T-cell (primary cell): ENCODE measurements around the gene HELZ. TPM values are rescaled to one million over a fixed set of nuclear protein-coding genes. Genes with fewer than 3 reads are reported as not detected.

Source experiments
- ATAC-seq, 4 experiments: fragments of 200-7000 bp in 3 of 4; fragments of 150-1000 bp in 1 of 4; cut with Tn5 transposase; replicated peaks in 1 of 4; 1 replicate in 3 of 4; 2 replicates in 1 of 4; pipeline ENCODE4 v1.10.0; 2021; ENCODE audit warnings: moderate library complexity in 3 of 4, mild to moderate bottlenecking in 2 of 4, moderate number of reproducible peaks in 1 of 4
- CTCF ChIA-PET, 2 donors: fragments of 300-600 bp; sonication (Branson Sonifier 250); formaldehyde crosslinking; loops; one replicate each; lab custom pipeline; 2022; ENCODE audit warnings: antibody characterized with exemption in 2 of 2; lab: Charles Lee
- POLR2A ChIA-PET, 2 donors: fragments of 300-600 bp; sonication (Branson Sonifier 250); formaldehyde crosslinking; loops; one replicate each; lab custom pipeline; 2022; ENCODE audit warnings: antibody characterized with exemption in 2 of 2; lab: Charles Lee
- DNase-seq, 35 experiments: peaks; one replicate each; pipeline versions ENCODE4 v3.0.0 to v3.0.0-alpha.2; 2013 to 2023
- H3K27ac ChIP-seq: one replicate; pipeline ENCODE4 v1.5.1; 2013; ENCODE audit warnings: low read length
- H3K27me3 ChIP-seq, 2 experiments: replicated peaks in 1 of 2; 1 replicate in 1 of 2; 2 replicates in 1 of 2; pipeline versions ENCODE4 v1.6.1 to v1.7.0; 2013; ENCODE audit warnings: low read length in 1 of 2, mixed read lengths in 1 of 2; ENCODE audit not compliant: control insufficient read depth in 2 of 2, insufficient read depth in 2 of 2; ENCODE audit errors: extremely low read depth in 1 of 2
- H3K36me3 ChIP-seq, 2 donors: 1 replicate in 1 of 2; 2 replicates in 1 of 2; pipeline versions ENCODE4 v1.6.1 to v1.7.0; 2013; ENCODE audit warnings: low read length in 1 of 2; ENCODE audit not compliant: control insufficient read depth in 2 of 2, insufficient read depth in 1 of 2; ENCODE audit errors: extremely low read depth in 1 of 2
- H3K4me1 ChIP-seq, 2 experiments: 1 replicate in 1 of 2; 2 replicates in 1 of 2; pipeline versions ENCODE4 v1.6.1 to v1.7.0; 2013; ENCODE audit warnings: low read length in 2 of 2, mixed read lengths in 1 of 2; ENCODE audit not compliant: insufficient read depth in 2 of 2, control insufficient read depth in 1 of 2; ENCODE audit errors: extremely low read depth in 1 of 2
- H3K4me3 ChIP-seq, 2 donors: 1 replicate in 1 of 2; 2 replicates in 1 of 2; pipeline versions ENCODE4 v1.5.1 to v1.7.0; 2013; ENCODE audit warnings: mild to moderate bottlenecking in 2 of 2, low read length in 1 of 2, moderate library complexity in 1 of 2; ENCODE audit not compliant: control insufficient read depth in 1 of 2; ENCODE audit errors: extremely low read depth in 1 of 2
- H3K9me3 ChIP-seq: 2 replicates; pipeline ENCODE4 v1.7.0; 2013
- H3K27ac Mint-ChIP-seq, 2 donors: one replicate each; pipeline ENCODE4 v1.8.0; 2020 to 2021; ENCODE audit warnings: mild to moderate bottlenecking in 2 of 2, mixed read lengths in 2 of 2
- H3K27me3 Mint-ChIP-seq, 2 donors: one replicate each; pipeline ENCODE4 v1.8.0; 2021 to 2022; ENCODE audit warnings: mixed read lengths in 2 of 2
- H3K36me3 Mint-ChIP-seq: one replicate; pipeline ENCODE4 v1.8.0; 2021; ENCODE audit warnings: mixed read lengths
- H3K4me1 Mint-ChIP-seq, 3 donors: one replicate each; pipeline ENCODE4 v1.8.0; 2020 to 2022; ENCODE audit warnings: mixed read lengths in 3 of 3, mild to moderate bottlenecking in 1 of 3
- H3K4me3 Mint-ChIP-seq, 3 donors: one replicate each; pipeline ENCODE4 v1.8.0; 2020 to 2022; ENCODE audit warnings: mild to moderate bottlenecking in 3 of 3, mixed read lengths in 3 of 3, moderate library complexity in 3 of 3
- H3K9me3 Mint-ChIP-seq, 3 donors: one replicate each; pipeline ENCODE4 v1.8.0; 2020 to 2022; ENCODE audit warnings: mixed read lengths in 3 of 3
- WGBS: methylation state at CpG from one replicate; pipeline ENCODE4 v1.1.5; 2013; ENCODE audit warnings: missing lambda C conversion rate; ENCODE audit not compliant: insufficient coverage; 5-methylcytosine and 5-hydroxymethylcytosine counted together
- total RNA-seq, 35 experiments: library from RNA in 6 of 35; stranded (reverse) in 6 of 35; fragments of 120-200 nt in 1 of 35; gene quantifications; one replicate each; pipeline versions ENCODE4 v1.2.1 to v1.2.4 and lab custom pipeline; 2013 to 2026

The HELZ gene
- total RNA-seq, 5 donors from 2014 or later (not counting 1 experiment from before 2014, with no cell fraction given), result 76.0 to 115 (median 91.6) TPM

DNA sequence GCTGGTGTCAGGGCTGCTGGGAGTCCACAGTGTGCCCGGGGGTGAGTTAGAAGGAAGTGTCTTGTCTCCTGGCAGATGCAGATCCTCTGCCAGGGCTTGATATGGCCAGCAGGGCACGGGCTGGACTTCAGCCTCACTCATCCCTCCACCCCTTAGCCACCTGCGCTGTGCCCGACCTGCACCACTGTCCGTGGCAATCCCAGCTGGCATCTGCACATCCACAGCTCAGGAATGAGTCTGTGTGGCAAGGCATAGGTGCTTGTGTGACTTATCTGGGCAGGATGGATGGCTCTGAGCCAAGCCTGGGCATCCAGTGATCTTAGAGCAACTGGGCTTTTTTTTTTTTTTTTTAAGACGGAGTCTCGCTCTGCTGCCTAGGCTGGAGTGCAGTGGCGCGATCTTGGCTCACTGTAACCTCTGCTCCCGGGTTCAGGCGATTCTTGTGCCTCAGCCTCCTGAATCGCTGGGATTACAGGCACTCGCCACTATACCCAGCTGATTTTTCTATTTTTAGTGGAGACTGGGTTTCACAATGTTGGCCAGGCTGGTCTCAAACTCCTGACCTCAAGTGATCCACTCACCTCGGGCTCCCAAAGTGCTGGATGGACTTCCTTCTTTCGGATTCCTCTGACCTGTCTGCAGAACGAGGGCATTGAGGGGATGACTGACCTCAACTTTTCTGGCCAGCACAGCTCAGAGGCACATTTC, 223.1 kb downstream of the HELZ start:
- no peaks in the 10 kb centered on the region for H3K9me3 Mint-ChIP-seq
- no peaks in the 10 kb centered on the region for H3K36me3 ChIP-seq
- H3K4me3 ChIP-seq, result no peak overlapping the region
- DNase-seq, result no peak
- H3K27me3 Mint-ChIP-seq, result peaks cover 3 to 5% of the 10 kb centered on the region in 2 donors
- no peak overlapping the region for H3K27ac ChIP-seq
- H3K4me3 Mint-ChIP-seq, result no peak overlapping the region
- H3K4me1 Mint-ChIP-seq, result no peaks in the 10 kb centered on the region
- H3K4me1 ChIP-seq, result no peaks in the 10 kb centered on the region
- H3K27me3 ChIP-seq, result peaks cover 0 to 27% of the 10 kb centered on the region in 2 experiments
- no peaks in the 10 kb centered on the region for H3K36me3 Mint-ChIP-seq
- H3K27ac Mint-ChIP-seq, result no peak overlapping the region
- ATAC-seq, result no peak
- H3K9me3 ChIP-seq, result no peaks in the 10 kb centered on the region
- WGBS, result 67% methylated on average over 5 of the region's 16 CpGs
- ChIA-PET POLR2A (no interaction called here), CTCF (no interaction called here)

DNA sequence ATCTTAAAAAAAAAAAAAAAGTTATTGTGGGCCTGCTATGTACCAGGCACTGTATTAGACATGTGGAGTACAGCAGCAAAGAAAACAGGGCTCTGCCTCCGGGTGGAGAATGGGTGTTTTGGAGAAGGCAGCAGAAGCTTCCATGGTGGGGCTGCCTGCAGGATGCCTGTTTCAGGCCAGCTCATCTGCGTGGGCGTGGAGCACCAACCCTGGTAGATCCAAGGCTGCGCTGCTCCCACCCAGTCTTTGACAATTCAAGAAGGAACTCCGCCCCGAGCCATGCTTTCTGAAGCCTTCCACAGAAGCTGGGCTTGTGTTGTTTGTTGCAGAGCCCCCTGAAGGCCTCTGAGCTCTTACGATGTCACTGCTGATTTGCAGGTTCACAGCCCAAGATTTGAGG, 223.8 kb downstream of the HELZ start:
- no peaks in the 10 kb centered on the region for H3K36me3 ChIP-seq
- 77% methylated on average over 7 of the region's 7 CpGs for WGBS
- Mint-ChIP-seq H3K9me3 (no peaks in the 10 kb centered on the region), H3K36me3 (no peaks in the 10 kb centered on the region), H3K27me3 (peaks cover 3 to 5% of the 10 kb centered on the region in 2 donors), H3K27ac (no peak overlapping the region), H3K4me1 (no peaks in the 10 kb centered on the region), H3K4me3 (no peak overlapping the region)
- CTCF ChIA-PET, result no interaction called here
- no peaks in the 10 kb centered on the region for H3K9me3 ChIP-seq
- H3K4me3 ChIP-seq, result no peak overlapping the region
- ATAC-seq (no peak), DNase-seq (no peak)
- H3K27me3 ChIP-seq, result peaks cover 0 to 22% of the 10 kb centered on the region in 2 experiments
- POLR2A ChIA-PET, result no interaction called here
- no peak overlapping the region for H3K27ac ChIP-seq
- no peaks in the 10 kb centered on the region for H3K4me1 ChIP-seq

Other genes starting within 250 kb of the HELZ start
- gene CACNG1, start 200.6 kb downstream of the HELZ start, total RNA-seq, result not detected
- 10 to 100 TPM; 28.1 to 49.9 (median 37.7) TPM for gene PSMD12, start 121.4 kb upstream of the HELZ start, total RNA-seq
- 100 to 1,000 TPM in 3 of 5 donors, 10 to 100 TPM in 2; 82.6 to 132 (median 111) TPM for gene PITPNC1, start 132.1 kb upstream of the HELZ start, total RNA-seq